Smooth muscle cell (in vitro differentiated cells): ENCODE measurements around the gene SLC4A1. TPM values are rescaled to one million over a fixed set of nuclear protein-coding genes. Genes with fewer than 3 reads are reported as not detected.

Experiments
- DNase-seq: peaks from one replicate; lab custom pipeline; 2025; ENCODE audit not compliant: unreplicated experiment; lab: John Stamatoyannopoulos, UW
- H2AFZ ChIP-seq: fragments of 200-600 bp; sonication (generic); 2 replicates; pipeline ENCODE4 v1.6.0; 2016; ENCODE audit warnings: antibody characterized with exemption, low read depth, mild to moderate bottlenecking
- H3F3A ChIP-seq: fragments of 200-600 bp; sonication (generic); 2 replicates; pipeline ENCODE4 v1.6.0; 2017; ENCODE audit warnings: antibody characterized with exemption, low read depth
- H3K27ac ChIP-seq: fragments of 200-600 bp; sonication (generic); 2 replicates; pipeline ENCODE4 v1.5.1; 2016; ENCODE audit warnings: low read depth, mild to moderate bottlenecking
- H3K27me3 ChIP-seq: fragments of 200-600 bp; sonication (generic); 2 replicates; pipeline ENCODE4 v1.6.1; 2016; ENCODE audit warnings: low read depth, mild to moderate bottlenecking
- H3K36me3 ChIP-seq: fragments of 200-600 bp; sonication (generic); 2 replicates; pipeline ENCODE4 v1.5.1; 2016; ENCODE audit warnings: low read depth
- H3K4me1 ChIP-seq: fragments of 200-600 bp; sonication (generic); 2 replicates; pipeline ENCODE4 v1.5.1; 2016; ENCODE audit warnings: low read depth
- H3K4me2 ChIP-seq: fragments of 200-600 bp; sonication (generic); 2 replicates; pipeline ENCODE4 v1.6.0; 2016; ENCODE audit warnings: mild to moderate bottlenecking
- H3K4me3 ChIP-seq: fragments of 200-600 bp; sonication (generic); 2 replicates; pipeline ENCODE4 v1.5.1; 2016; ENCODE audit warnings: mild to moderate bottlenecking
- H3K79me2 ChIP-seq: fragments of 200-600 bp; sonication (generic); 2 replicates; pipeline ENCODE4 v1.6.0; 2016; ENCODE audit warnings: low read depth, mild to moderate bottlenecking
- H3K9ac ChIP-seq: fragments of 200-600 bp; sonication (generic); 2 replicates; pipeline ENCODE4 v1.6.0; 2016; ENCODE audit warnings: low read depth
- H3K9me3 ChIP-seq: fragments of 200-600 bp; sonication (generic); replicated peaks from 2 replicates; pipeline ENCODE4 v1.5.1; 2016; ENCODE audit warnings: low read depth
- H4K20me1 ChIP-seq: fragments of 200-600 bp; sonication (generic); 2 replicates; pipeline ENCODE4 v1.6.0; 2016; ENCODE audit warnings: low read depth
- WGBS: methylation state at CpG from one replicate; pipeline ENCODE4 v1.1.7; 2016; ENCODE audit warnings: low lambda C conversion rate; 5-methylcytosine and 5-hydroxymethylcytosine counted together
- polyA plus RNA-seq: library from polyadenylated mRNA; unstranded; fragments of >200 nt; fragmentation: Nextera tagmentation; extraction: Ambion mirVana; gene quantifications from 2 replicates; pipeline ENCODE4 v1.2.1, GENCODE V29; 2016
- total RNA-seq: library from RNA; depleted of rRNA; stranded (reverse); fragments of >200 nt; gene quantifications from 2 replicates; pipeline ENCODE4 v1.2.3, GENCODE V29; 2014
- TF ChIP-seq, protein P1 (sequence below): fragments of 200-600 bp; sonication (generic); IDR thresholded peaks from 2 replicates; pipeline ENCODE4 v1.5.1; 2017; ENCODE audit warnings: borderline replicate concordance, mild to moderate bottlenecking, antibody characterized with exemption; ENCODE audit not compliant: insufficient read depth, poor library complexity, severe bottlenecking

SLC4A1 gene
- total and polyA plus RNA-seq, 2 experiments from 2014 or later: not detected

DNA sequence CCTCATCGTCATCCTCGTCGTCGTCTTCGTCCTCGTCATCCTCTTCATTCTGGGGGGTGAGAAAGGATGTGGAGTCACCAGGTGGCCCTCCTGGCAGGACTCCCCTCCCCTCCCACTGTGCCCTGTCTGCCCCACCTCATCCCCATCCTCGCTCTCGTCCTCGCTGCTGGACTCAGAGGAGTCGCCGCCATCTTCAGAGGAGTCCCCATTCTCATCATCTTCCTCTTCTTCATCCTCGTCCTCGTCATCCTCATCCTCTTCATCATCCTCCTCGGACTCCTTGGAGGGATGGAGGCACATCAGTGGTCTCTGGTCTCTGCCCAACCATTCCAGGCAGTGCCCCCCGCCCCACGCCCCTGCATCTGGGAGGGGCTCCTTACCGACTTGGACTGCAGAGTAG is 60.6 kb downstream of the SLC4A1 start:
- Histone ChIP-seq H3K4me1 (peaks cover 4% of the 10 kb centered on the region), H3K4me2 (no peak overlapping the region), H3K27me3 (no peaks in the 10 kb centered on the region), H3K79me2 (no peaks in the 10 kb centered on the region), H3K9ac (no peak overlapping the region), H3K27ac (no peak overlapping the region), H4K20me1 (peaks cover 15% of the 10 kb centered on the region), H3K9me3 (no peaks in the 10 kb centered on the region), H3F3A (peaks cover 17% of the 10 kb centered on the region), H3K36me3 (peaks cover 5% of the 10 kb centered on the region), H3K4me3 (no peak overlapping the region), H2AFZ (no peak overlapping the region)
- DNase-seq: no peak
- WGBS: 94% methylated on average over 17 of the region's 17 CpGs
- TF ChIP-seq, protein P1, sequence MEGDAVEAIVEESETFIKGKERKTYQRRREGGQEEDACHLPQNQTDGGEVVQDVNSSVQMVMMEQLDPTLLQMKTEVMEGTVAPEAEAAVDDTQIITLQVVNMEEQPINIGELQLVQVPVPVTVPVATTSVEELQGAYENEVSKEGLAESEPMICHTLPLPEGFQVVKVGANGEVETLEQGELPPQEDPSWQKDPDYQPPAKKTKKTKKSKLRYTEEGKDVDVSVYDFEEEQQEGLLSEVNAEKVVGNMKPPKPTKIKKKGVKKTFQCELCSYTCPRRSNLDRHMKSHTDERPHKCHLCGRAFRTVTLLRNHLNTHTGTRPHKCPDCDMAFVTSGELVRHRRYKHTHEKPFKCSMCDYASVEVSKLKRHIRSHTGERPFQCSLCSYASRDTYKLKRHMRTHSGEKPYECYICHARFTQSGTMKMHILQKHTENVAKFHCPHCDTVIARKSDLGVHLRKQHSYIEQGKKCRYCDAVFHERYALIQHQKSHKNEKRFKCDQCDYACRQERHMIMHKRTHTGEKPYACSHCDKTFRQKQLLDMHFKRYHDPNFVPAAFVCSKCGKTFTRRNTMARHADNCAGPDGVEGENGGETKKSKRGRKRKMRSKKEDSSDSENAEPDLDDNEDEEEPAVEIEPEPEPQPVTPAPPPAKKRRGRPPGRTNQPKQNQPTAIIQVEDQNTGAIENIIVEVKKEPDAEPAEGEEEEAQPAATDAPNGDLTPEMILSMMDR: no peak

DNA sequence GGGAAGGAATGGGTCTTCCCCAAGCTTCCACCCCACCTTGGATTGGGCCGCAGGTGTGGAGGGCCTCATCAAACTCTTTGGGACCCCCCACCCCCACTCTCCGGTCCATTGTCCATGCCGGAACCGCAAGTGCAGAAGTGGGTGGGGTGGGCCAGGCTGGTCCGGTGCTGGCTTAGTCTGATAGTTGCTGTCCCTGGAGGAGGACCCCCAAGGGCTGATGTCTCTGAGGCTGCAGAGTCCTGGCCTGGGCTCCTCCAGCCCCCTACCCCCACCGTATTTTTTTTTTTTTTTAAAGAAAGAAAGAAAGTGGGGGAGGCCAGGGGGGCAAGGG is 61.1 kb downstream of the SLC4A1 start:
- Histone ChIP-seq H2AFZ (no peak overlapping the region), H3K4me2 (no peak overlapping the region), H3F3A (peaks cover 17% of the 10 kb centered on the region), H3K27ac (no peak overlapping the region), H3K9ac (no peak overlapping the region), H3K36me3 (peaks cover 5% of the 10 kb centered on the region), H3K9me3 (no peaks in the 10 kb centered on the region), H4K20me1 (peaks cover 15% of the 10 kb centered on the region), H3K27me3 (no peaks in the 10 kb centered on the region), H3K79me2 (no peaks in the 10 kb centered on the region), H3K4me1 (peaks cover 4% of the 10 kb centered on the region), H3K4me3 (no peak overlapping the region)
- WGBS: 95% methylated on average over 6 of the region's 6 CpGs
- TF ChIP-seq, protein P1: no peak
- no peak for DNase-seq

DNA sequence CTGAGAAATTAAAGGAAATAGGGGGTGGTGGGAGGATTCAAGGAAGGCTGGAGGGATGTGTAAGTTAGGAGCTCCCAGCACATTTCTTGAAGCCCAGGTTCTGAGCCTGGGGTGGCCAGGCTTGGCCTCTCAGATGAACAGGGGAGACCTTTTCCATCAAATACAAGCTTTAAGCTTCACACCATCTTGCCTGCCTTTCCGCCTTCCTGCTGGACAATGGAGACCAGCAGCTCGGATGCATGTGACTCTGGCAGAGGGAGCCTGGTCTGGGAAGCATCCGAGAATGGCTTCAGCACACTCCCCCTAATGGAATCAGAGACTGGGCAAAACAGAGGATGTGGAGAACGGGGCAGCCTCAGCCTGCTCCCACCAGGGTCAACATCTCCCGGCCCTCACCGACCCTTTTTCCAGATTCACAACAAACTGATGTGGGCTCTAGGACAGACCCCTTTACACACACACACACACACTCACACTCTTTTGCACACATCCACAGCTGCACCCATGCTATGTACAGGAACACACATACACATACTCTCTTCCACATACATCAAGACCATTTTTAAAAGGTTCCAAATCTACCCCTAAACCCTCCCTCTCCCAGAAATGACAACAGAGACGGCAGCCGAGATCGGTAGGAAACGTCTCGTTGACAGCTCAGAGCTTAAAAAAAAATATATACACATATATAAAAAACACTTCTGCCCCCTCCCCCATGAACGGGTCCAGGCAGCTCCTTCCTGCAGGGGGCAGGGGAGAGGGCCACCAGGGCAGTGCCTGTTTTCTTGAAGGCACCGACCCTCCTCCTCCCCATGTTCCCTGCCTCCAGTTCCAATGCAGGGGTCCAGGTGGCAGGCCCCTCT is 61.7 kb downstream of the SLC4A1 start:
- Histone ChIP-seq H3K27ac (no peak overlapping the region), H3K9me3 (no peaks in the 10 kb centered on the region), H2AFZ (no peak overlapping the region), H3K4me3 (no peak overlapping the region), H3K36me3 (peaks cover 5% of the 10 kb centered on the region), H3K9ac (no peak overlapping the region), H3F3A (peaks cover 17% of the 10 kb centered on the region), H3K4me1 (peaks cover 4% of the 10 kb centered on the region), H4K20me1 (peaks cover 15% of the 10 kb centered on the region), H3K27me3 (no peaks in the 10 kb centered on the region), H3K79me2 (no peaks in the 10 kb centered on the region), H3K4me2 (no peak overlapping the region)
- DNase-seq: no peak
- 88% methylated on average over 13 of the region's 13 CpGs for WGBS
- TF ChIP-seq, protein P1: peak; percentile 23

DNA sequence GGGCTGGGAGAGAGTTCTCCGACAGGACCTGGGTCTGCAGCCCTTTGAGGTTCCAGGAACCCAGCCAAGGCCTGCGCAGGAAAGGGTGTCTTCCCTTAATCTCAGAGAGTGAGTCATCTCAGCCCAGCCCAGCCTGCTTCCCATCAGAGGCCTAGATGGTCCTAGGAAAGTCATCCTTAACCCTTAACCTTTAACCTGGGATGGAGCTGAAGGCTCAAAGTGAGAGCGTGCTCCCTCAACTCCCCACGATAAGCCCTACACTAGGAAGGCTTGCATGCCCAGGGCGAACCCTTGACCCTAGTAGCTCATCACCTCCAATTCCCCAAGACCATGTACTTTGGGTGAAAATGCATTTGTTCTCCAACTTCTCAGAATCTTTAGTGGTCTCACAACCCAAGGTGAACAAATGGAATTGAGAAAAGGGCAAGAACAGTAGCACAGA is 63.5 kb downstream of the SLC4A1 start:
- TF ChIP-seq, protein P1: no peak
- H3K27me3 ChIP-seq: no peaks in the 10 kb centered on the region
- H3K9ac ChIP-seq: no peak overlapping the region
- H3K79me2 ChIP-seq: no peaks in the 10 kb centered on the region
- H3K4me1 ChIP-seq: peaks cover 5% of the 10 kb centered on the region
- no peak overlapping the region for H3K27ac ChIP-seq
- no peak overlapping the region for H2AFZ ChIP-seq
- WGBS: 64% methylated on average over 5 of the region's 5 CpGs
- DNase-seq: no peak
- peaks cover 5% of the 10 kb centered on the region for H3K36me3 ChIP-seq
- peaks cover 8% of the 10 kb centered on the region for H4K20me1 ChIP-seq
- no peaks in the 10 kb centered on the region for H3K9me3 ChIP-seq
- H3K4me3 ChIP-seq: no peak overlapping the region
- H3F3A ChIP-seq: peaks cover 17% of the 10 kb centered on the region
- no peak overlapping the region for H3K4me2 ChIP-seq
